HCT116 (cell line): ENCODE data around the gene NAA80. TPM values are rescaled to one million over a fixed set of nuclear protein-coding genes. Genes with fewer than 3 reads are reported as not detected.

Experiments
- ATAC-seq: fragments of 200-7000 bp; cut with Tn5 transposase; 2 replicates; pipeline ENCODE4 v1.9.1; 2020; ENCODE audit warnings: mild to moderate bottlenecking, moderate library complexity
- BruUV-seq: library from RNA; stranded (reverse); fragments of 400-500 nt; replicated peaks from 2 replicates; lab custom pipeline; 2021; lab: Mats Ljungman, UMichigan
- CTCF ChIA-PET: fragments of 300-600 bp; sonication (Branson Sonifier 250); formaldehyde crosslinking; loops from one replicate; lab custom pipeline; 2021; ENCODE audit warnings: antibody characterized with exemption; lab: Charles Lee
- POLR2A ChIA-PET: fragments of 300-600, 350-600 bp; sonication (Branson Sonifier 250); formaldehyde crosslinking; loops from one replicate; lab custom pipeline; 2021; ENCODE audit warnings: antibody characterized with exemption; lab: Charles Lee
- RAD21 ChIA-PET, 2 experiments: fragments of 300-600 bp; sonication (Branson Sonifier 250); formaldehyde crosslinking; loops; one replicate each; lab custom pipeline; 2023; ENCODE audit warnings: low total read pairs in 2 of 2; ENCODE audit not compliant: uncharacterized antibody in 2 of 2, unreplicated experiment in 2 of 2, low non-redundant PET in 1 of 2; lab: Charles Lee
- DNase-seq: peaks from one replicate; pipeline ENCODE4 v3.0.0-alpha.2; 2010; ENCODE audit warnings: low read depth, low spot score
- H2AFZ ChIP-seq: fragments of 200-600 bp; shearing (Covaris generic), sonication (generic); 2 replicates; pipeline ENCODE4 v1.6.1; 2017; ENCODE audit warnings: low read depth, mixed run types, mixed read lengths, antibody characterized with exemption, low read length; ENCODE audit not compliant: poor library complexity, severe bottlenecking
- H3K27ac ChIP-seq: 2 replicates; pipeline ENCODE4 v1.5.1; 2012; ENCODE audit warnings: low read depth, low read length
- H3K27me3 ChIP-seq: fragments of 200-600 bp; sonication (generic); 2 replicates; pipeline ENCODE4 v1.6.1; 2016; ENCODE audit warnings: mixed run types, low read length, mixed read lengths; ENCODE audit not compliant: insufficient read depth
- H3K36me3 ChIP-seq, 2 experiments: fragments of 200-500 bp in 1 of 2; fragments of 200-600 bp in 1 of 2; sonication (Bioruptor generic) in 1 of 2; sonication (generic) in 1 of 2; 2 replicates each; pipeline versions ENCODE4 v1.5.1 to v1.6.1; 2014 to 2016; ENCODE audit warnings: low read length in 2 of 2, inconsistent platforms in 1 of 2, mixed read lengths in 1 of 2, mixed run types in 1 of 2; ENCODE audit not compliant: insufficient read depth in 2 of 2, control insufficient read depth in 1 of 2
- H3K4me1 ChIP-seq, 2 experiments: fragments of 200-600 bp in 1 of 2; sonication (generic) in 1 of 2; 2 replicates each; pipeline versions ENCODE4 v1.5.1 to v1.6.1; 2012 to 2017; ENCODE audit warnings: low read length in 2 of 2, inconsistent platforms in 1 of 2, mild to moderate bottlenecking in 1 of 2, mixed read lengths in 1 of 2, mixed run types in 1 of 2, moderate library complexity in 1 of 2; ENCODE audit not compliant: insufficient read depth in 2 of 2, control insufficient read depth in 1 of 2
- H3K4me2 ChIP-seq: fragments of 200-600 bp; sonication (generic); 2 replicates; pipeline ENCODE4 v1.6.1; 2017; ENCODE audit warnings: mixed run types, low read length, mixed read lengths
- H3K4me3 ChIP-seq, 2 experiments: fragments of 200-600 bp in 1 of 2; sonication (generic) in 1 of 2; replicated peaks in 1 of 2; 2 replicates each; pipeline ENCODE4 v1.5.1; 2011 to 2016; ENCODE audit warnings: low read length in 2 of 2, control low read depth in 1 of 2, low read depth in 1 of 2, mild to moderate bottlenecking in 1 of 2, mixed read lengths in 1 of 2, mixed run types in 1 of 2
- H3K79me2 ChIP-seq: fragments of 200-600 bp; sonication (generic); 2 replicates; pipeline ENCODE4 v1.6.1; 2017; ENCODE audit warnings: mild to moderate bottlenecking, mixed run types, low read length, moderate library complexity, mixed read lengths; ENCODE audit not compliant: insufficient read depth
- H3K9ac ChIP-seq: fragments of 200-600 bp; sonication (generic); 2 replicates; pipeline ENCODE4 v1.6.1; 2016; ENCODE audit warnings: low read length, mixed read lengths
- H3K9me2 ChIP-seq: fragments of 200-600 bp; sonication (generic), shearing (Covaris generic); 2 replicates; pipeline ENCODE4 v1.6.1; 2017; ENCODE audit warnings: mixed run types, mild to moderate bottlenecking, moderate library complexity; ENCODE audit not compliant: insufficient read depth
- H3K9me3 ChIP-seq, 2 experiments: fragments of 200-500 bp in 1 of 2; fragments of 200-600 bp in 1 of 2; sonication (Bioruptor generic) in 1 of 2; sonication (generic) in 1 of 2; 2 replicates each; pipeline ENCODE4 v1.6.1; 2014 to 2017; ENCODE audit warnings: low read length in 2 of 2, mixed read lengths in 2 of 2, inconsistent platforms in 1 of 2, low read depth in 1 of 2, mild to moderate bottlenecking in 1 of 2, mixed run types in 1 of 2, moderate library complexity in 1 of 2; ENCODE audit not compliant: control insufficient read depth in 1 of 2, insufficient read depth in 1 of 2
- H4K20me1 ChIP-seq: fragments of 200-600 bp; sonication (generic), shearing (Covaris generic); 2 replicates; pipeline ENCODE4 v1.6.1; 2017; ENCODE audit warnings: mixed run types, mild to moderate bottlenecking, moderate library complexity; ENCODE audit not compliant: insufficient read depth
- ATF3 ChIP-seq: IDR thresholded peaks from 2 replicates; pipeline ENCODE4 v1.6.1; 2012
- CEBPB ChIP-seq: IDR thresholded peaks from 2 replicates; pipeline ENCODE4 v1.6.1; 2012; ENCODE audit warnings: low read depth
- EGR1 ChIP-seq: IDR thresholded peaks from 2 replicates; pipeline ENCODE4 v1.6.1; 2012; ENCODE audit warnings: low read depth
- EZH2phosphoT487 ChIP-seq: fragments of 200-600 bp; IDR thresholded peaks from 2 replicates; pipeline ENCODE4 v1.6.1; 2018; ENCODE audit warnings: antibody characterized with exemption, borderline replicate concordance
- FOSL1 ChIP-seq: IDR thresholded peaks from 2 replicates; pipeline ENCODE4 v1.6.1; 2012; ENCODE audit warnings: low read depth
- RAD21 ChIP-seq: IDR thresholded peaks from 2 replicates; pipeline ENCODE4 v1.6.1; 2012; ENCODE audit warnings: low read depth, mild to moderate bottlenecking
- REST ChIP-seq: IDR thresholded peaks from 2 replicates; pipeline ENCODE4 v1.6.1; 2012; ENCODE audit warnings: low read depth
- SP1 ChIP-seq: IDR thresholded peaks from 2 replicates; pipeline ENCODE4 v1.6.1; 2012; ENCODE audit warnings: low read depth
- ZBTB33 ChIP-seq: IDR thresholded peaks from 2 replicates; pipeline ENCODE4 v1.6.1; 2011; ENCODE audit warnings: mild to moderate bottlenecking, low read length, moderate library complexity; ENCODE audit not compliant: insufficient replicate concordance; ENCODE audit errors: extremely low read depth
- ZFX ChIP-seq: fragments of 450-650 bp; IDR thresholded peaks from 2 replicates; pipeline ENCODE4 v1.6.1; 2017
- intact Hi-C: fragments of 100-400 bp; cut with micrococcal nuclease; formaldehyde crosslinking; loops from 2 replicates; pipeline ENCODE4 v1.10.0; 2022
- total RNA-seq: library from RNA; stranded (reverse); gene quantifications from one replicate; pipeline ENCODE4 v1.2.1, GENCODE V29; 2021; ENCODE audit not compliant: unreplicated experiment

Gene NAA80
- total RNA-seq, 1 experiment from 2014 or later = 21.3 TPM

- TF ChIP-seq ZFX = no peak
Measured at GRCh38 chr3:50264383-50264963, 34.7 kb downstream of the NAA80 start (continued).

GRCh38 chr3:50263478-50264382 lies 35.5 kb downstream of the NAA80 start:
- H3K27ac ChIP-seq = peak overlapping the region; percentile 86
- H3K9me3 ChIP-seq = no peaks in the 10 kb centered on the region
- ChIA-PET RAD21 (no interaction called here), POLR2A (interaction anchor here (0.9 to 2.5 kb wide), 5 partner anchors 16 to 35 kb away, joined by 3 to 9 read pairs (median 4); partner anchors contain the start of genes GNAI2, HYAL3, LSMEM2 and NAA80), CTCF (interaction anchor here (0.6 to 2.9 kb wide), 6 partner anchors 17 to 84 kb away, joined by 3 to 23 read pairs (median 6); partner anchors contain the start of gene HYAL1)
- H3K79me2 ChIP-seq = no peaks in the 10 kb centered on the region
- peaks cover 66 to 95% of the 10 kb centered on the region in 2 experiments for H3K4me1 ChIP-seq
- TF ChIP-seq CEBPB (no peak), EGR1 (no peak), RAD21 (no peak), FOSL1 (no peak), REST (no peak), ZBTB33 (no peak), ATF3 (no peak), SP1 (no peak), EZH2phosphoT487 (no peak)
- no peaks in the 10 kb centered on the region for H3K9me2 ChIP-seq
- BruUV-seq = no TSS peak
- H4K20me1 ChIP-seq = no peaks in the 10 kb centered on the region
- ATAC-seq = no peak
- H3K4me3 ChIP-seq = peak overlapping the region; percentile 16 to 36
- no peak for DNase-seq
- no peaks in the 10 kb centered on the region for H3K36me3 ChIP-seq
- no peaks in the 10 kb centered on the region for H3K27me3 ChIP-seq
- no peak overlapping the region for H2AFZ ChIP-seq
- peak overlapping the region; percentile 80 for H3K4me2 ChIP-seq
- intact Hi-C loops = no loop called here
- H3K9ac ChIP-seq = peak overlapping the region; percentile 62
